Fibroblast of villous mesenchyme (primary cell): Measurements from ENCODE around the gene YWHAH. TPM values are rescaled to one million over a fixed set of nuclear protein-coding genes. Genes with fewer than 3 reads are reported as not detected.

Experiments
- DNase-seq: peaks from one replicate; pipeline ENCODE4 v3.0.0-alpha.2; 2010; ENCODE audit warnings: low read depth
- H3K4me3 ChIP-seq: 2 replicates; pipeline ENCODE4 v1.5.1; 2011; ENCODE audit warnings: low read depth, mild to moderate bottlenecking, low read length
- CTCF ChIP-seq: IDR thresholded peaks from 2 replicates; pipeline ENCODE4 v1.5.1; 2012; ENCODE audit warnings: low read depth, mild to moderate bottlenecking, low read length; ENCODE audit not compliant: insufficient read depth
- total RNA-seq: library from RNA; depleted of rRNA; stranded (reverse); fragments of >200 nt; gene quantifications from 2 replicates; pipeline ENCODE4 v1.2.3, GENCODE V29; 2012

The YWHAH gene
- total RNA-seq, 1 donor, result 131 TPM

GRCh38 chr22:31901388-31902137, 42.8 kb upstream of the YWHAH start:
- no peak for DNase-seq
- no peak for TF ChIP-seq CTCF
- H3K4me3 ChIP-seq, result no peak overlapping the region

DNA sequence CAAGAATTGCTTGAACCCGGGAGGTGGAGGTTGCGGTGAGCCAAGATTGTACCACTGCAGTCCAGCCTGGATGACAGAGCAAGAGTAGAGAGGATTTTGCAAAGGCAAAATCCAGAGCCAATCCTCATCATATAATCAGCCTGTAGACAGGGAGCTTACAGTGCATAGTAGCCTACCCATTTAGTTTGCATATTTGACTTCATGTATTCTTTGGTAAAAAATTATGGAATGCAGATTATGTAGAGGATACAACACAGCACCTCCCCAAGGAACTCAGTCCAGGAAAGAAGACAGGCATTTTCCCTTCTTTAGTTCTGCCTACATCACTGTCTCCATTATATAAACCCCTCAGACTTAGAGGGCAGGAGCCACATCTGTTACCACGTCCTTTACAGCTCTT, 39.7 kb upstream of the YWHAH start:
- no peak for DNase-seq
- no peak overlapping the region for H3K4me3 ChIP-seq
- no peak for TF ChIP-seq CTCF

GRCh38 chr22:31905356-31905755, 39.0 kb upstream of the YWHAH start:
- no peak overlapping the region for H3K4me3 ChIP-seq
- TF ChIP-seq CTCF, result no peak
- DNase-seq, result no peak

DNA sequence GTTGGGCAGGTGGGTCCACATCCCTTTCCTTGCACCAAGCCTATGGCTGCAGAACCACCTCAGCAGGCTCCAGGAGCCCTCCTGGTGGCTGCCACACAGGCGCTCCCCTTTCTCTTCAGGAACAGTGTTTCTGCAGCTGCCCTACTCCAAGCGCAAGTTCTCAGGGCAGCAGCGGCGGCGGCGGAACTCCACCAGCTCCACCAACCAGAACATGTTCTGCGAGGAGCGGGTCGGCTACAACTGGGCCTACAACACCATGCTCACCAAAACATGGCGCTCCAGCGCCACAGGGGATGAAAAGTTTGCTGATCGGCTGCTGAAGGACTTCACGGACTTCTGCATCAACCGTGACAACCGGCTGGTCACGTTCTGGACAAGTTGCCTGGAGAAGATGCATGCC, 38.2 kb upstream of the YWHAH start:
- DNase-seq, result no peak
- no peak overlapping the region for H3K4me3 ChIP-seq
- no peak for TF ChIP-seq CTCF

- DNase-seq, result no peak
- H3K4me3 ChIP-seq, result no peak overlapping the region
- TF ChIP-seq CTCF, result no peak
Measured at GRCh38 chr22:31906569-31906968, 37.8 kb upstream of the YWHAH start.

DNA sequence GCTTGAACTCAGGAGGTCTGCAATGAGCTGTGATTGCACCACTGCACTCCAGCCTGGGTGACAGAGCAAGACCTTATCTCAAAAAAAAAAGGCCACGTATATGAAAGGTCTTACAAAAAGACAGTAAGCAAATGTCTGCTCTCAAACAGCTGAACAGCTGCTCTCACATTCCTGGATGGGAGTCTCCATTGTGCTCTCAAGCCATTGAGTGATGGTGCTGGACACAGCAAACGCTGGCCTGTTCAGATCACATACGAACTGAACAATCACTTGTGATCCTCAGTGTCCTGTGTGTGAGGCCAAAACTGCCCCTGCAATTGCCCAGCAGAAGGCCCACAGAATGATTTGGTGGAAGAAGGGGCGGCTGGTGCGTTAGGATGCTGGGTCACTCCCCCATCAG, 34.4 kb upstream of the YWHAH start:
- no peak for DNase-seq
- no peak for TF ChIP-seq CTCF
- no peak overlapping the region for H3K4me3 ChIP-seq
